Loucy (cell line): ENCODE measurements around the gene ZNF620.
"Not testable (repeated sequence)": the region's sequence is repeated elsewhere in the genome, so short reads cannot be mapped to it uniquely, and the experiment has no call there.

Source experiments
- H2AFZ ChIP-seq: fragments of 200-600 bp; sonication (generic); 2 replicates; pipeline ENCODE4 v1.6.0; 2016; ENCODE audit warnings: antibody characterized with exemption, mild to moderate bottlenecking, low read length, moderate library complexity
- H3F3A ChIP-seq: fragments of 200-600 bp; 2 replicates; pipeline ENCODE4 v1.6.0; 2016; ENCODE audit warnings: antibody characterized with exemption, low read depth, mild to moderate bottlenecking
- H3K27me3 ChIP-seq: fragments of 200-600 bp; sonication (generic); 2 replicates; pipeline ENCODE4 v1.6.1; 2014; ENCODE audit warnings: low read length, mild to moderate bottlenecking; ENCODE audit not compliant: insufficient read depth, poor library complexity, severe bottlenecking
- H3K36me3 ChIP-seq: fragments of 200-600 bp; sonication (generic); 2 replicates; pipeline ENCODE4 v1.6.1; 2016; ENCODE audit warnings: low read length; ENCODE audit not compliant: insufficient read depth
- H3K4me1 ChIP-seq: fragments of 200-600 bp; sonication (generic); 2 replicates; pipeline ENCODE4 v1.5.1; 2014; ENCODE audit warnings: low read length, mild to moderate bottlenecking; ENCODE audit not compliant: insufficient read depth, poor library complexity, severe bottlenecking
- H3K4me2 ChIP-seq: fragments of 200-600 bp; sonication (generic); 2 replicates; pipeline ENCODE4 v1.6.0; 2014; ENCODE audit warnings: antibody characterized with exemption, low read length, low read depth, mild to moderate bottlenecking; ENCODE audit not compliant: poor library complexity, severe bottlenecking
- H3K4me3 ChIP-seq: fragments of 200-600 bp; sonication (generic); 2 replicates; pipeline ENCODE4 v1.5.1; 2014; ENCODE audit warnings: low read length, mild to moderate bottlenecking, mixed read lengths; ENCODE audit not compliant: poor library complexity, severe bottlenecking
- H3K79me2 ChIP-seq: fragments of 200-600 bp; sonication (generic); 2 replicates; pipeline ENCODE4 v1.6.1; 2014; ENCODE audit warnings: low read length; ENCODE audit not compliant: insufficient read depth
- H3K9ac ChIP-seq: fragments of 200-600 bp; sonication (generic); 2 replicates; pipeline ENCODE4 v1.6.0; 2014; ENCODE audit warnings: mild to moderate bottlenecking, low read depth, low read length, moderate library complexity; ENCODE audit not compliant: poor library complexity, severe bottlenecking
- H3K9me2 ChIP-seq: fragments of 200-600 bp; sonication (generic); replicated peaks from 2 replicates; pipeline ENCODE4 v1.6.1; 2016; ENCODE audit warnings: low read depth, low read length, mixed read lengths
- H3K9me3 ChIP-seq: fragments of 200-600 bp; sonication (generic); 2 replicates; pipeline ENCODE4 v1.6.1; 2014; ENCODE audit warnings: mild to moderate bottlenecking, antibody characterized with exemption, low read length, low read depth; ENCODE audit not compliant: insufficient read depth
- H4K20me1 ChIP-seq: fragments of 200-600 bp; sonication (generic); 2 replicates; pipeline ENCODE4 v1.6.0; 2014; ENCODE audit warnings: antibody characterized with exemption, low read length, mild to moderate bottlenecking; ENCODE audit not compliant: insufficient read depth, poor library complexity, severe bottlenecking
- CTCF ChIP-seq: fragments of 200-600 bp; sonication (generic); conservative IDR thresholded peaks from 2 replicates; pipeline ENCODE4 v1.5.1; 2014; ENCODE audit warnings: mild to moderate bottlenecking, antibody characterized with exemption, low read length
- EZH2phosphoT487 ChIP-seq: fragments of 200-600 bp; IDR thresholded peaks from 2 replicates; pipeline ENCODE4 v1.6.1; 2018; ENCODE audit warnings: antibody characterized with exemption, mild to moderate bottlenecking, moderate library complexity, borderline replicate concordance

The ZNF620 gene

GRCh38 chr3:40458473-40458872 is 47.4 kb upstream of the ZNF620 start:
- H3K36me3 ChIP-seq = peaks cover 41% of the 10 kb centered on the region
- peaks cover 31% of the 10 kb centered on the region for H3K4me1 ChIP-seq
- peak overlapping the region; percentile 93 for H3K4me2 ChIP-seq
- no peaks in the 10 kb centered on the region for H3K9me2 ChIP-seq
- H3K27me3 ChIP-seq = no peaks in the 10 kb centered on the region
- H3K4me3 ChIP-seq = peak overlapping the region; percentile 84
- H3F3A ChIP-seq = no peaks in the 10 kb centered on the region
- peaks cover 43% of the 10 kb centered on the region for H3K79me2 ChIP-seq
- H3K9ac ChIP-seq = peak overlapping the region; percentile 88
- H4K20me1 ChIP-seq = peaks cover 40% of the 10 kb centered on the region
- no peaks in the 10 kb centered on the region for H3K9me3 ChIP-seq
- H2AFZ ChIP-seq = no peak overlapping the region
- no peak for TF ChIP-seq CTCF
- TF ChIP-seq EZH2phosphoT487 = no peak

- Histone ChIP-seq H3K4me1 (peaks cover 26% of the 10 kb centered on the region), H3K36me3 (peaks cover 49% of the 10 kb centered on the region), H3K4me2 (peak overlapping the region; percentile 93), H4K20me1 (peaks cover 44% of the 10 kb centered on the region), H3K79me2 (peaks cover 43% of the 10 kb centered on the region)
- H3K9ac ChIP-seq, H3K9me2 ChIP-seq, H3K9me3 ChIP-seq, H2AFZ ChIP-seq, H3K27me3 ChIP-seq, H3K4me3 ChIP-seq, H3F3A ChIP-seq: not testable (repeated sequence)
Measured at GRCh38 chr3:40460481-40460880, 45.4 kb upstream of the ZNF620 start.

- peak overlapping the region; percentile 93 for H3K4me2 ChIP-seq
- no peaks in the 10 kb centered on the region for H3K9me2 ChIP-seq
- no peaks in the 10 kb centered on the region for H3K9me3 ChIP-seq
- H3K4me1 ChIP-seq = peaks cover 24% of the 10 kb centered on the region
- H3K4me3 ChIP-seq = no peak overlapping the region
- TF ChIP-seq CTCF = no peak
- TF ChIP-seq EZH2phosphoT487 = no peak
- H3K9ac ChIP-seq = no peak overlapping the region
- H3K36me3 ChIP-seq = peaks cover 49% of the 10 kb centered on the region
- no peaks in the 10 kb centered on the region for H3F3A ChIP-seq
- H3K27me3 ChIP-seq = no peaks in the 10 kb centered on the region
- no peak overlapping the region for H2AFZ ChIP-seq
- peaks cover 44% of the 10 kb centered on the region for H4K20me1 ChIP-seq
- H3K79me2 ChIP-seq = peaks cover 43% of the 10 kb centered on the region
Measured at GRCh38 chr3:40461161-40461560, 44.7 kb upstream of the ZNF620 start.

- H3K9ac ChIP-seq, H3K4me2 ChIP-seq, H2AFZ ChIP-seq, H3K4me3 ChIP-seq, H3K9me3 ChIP-seq, H3F3A ChIP-seq, H3K9me2 ChIP-seq, H3K27me3 ChIP-seq: not testable (repeated sequence)
- Histone ChIP-seq H3K36me3 (peaks cover 49% of the 10 kb centered on the region), H4K20me1 (peaks cover 38% of the 10 kb centered on the region), H3K4me1 (peaks cover 19% of the 10 kb centered on the region), H3K79me2 (peaks cover 36% of the 10 kb centered on the region)
Measured at GRCh38 chr3:40462838-40463237, 43.0 kb upstream of the ZNF620 start.
